ENCODE results near the gene PCMT1. TPM values are rescaled to one million over a fixed set of nuclear protein-coding genes. Genes with fewer than 3 reads are reported as not detected.
A peak's percentile ranks its signal among the peaks of the same experiment; 100 is the strongest.
"Not testable (repeated sequence)": the region's sequence is repeated elsewhere in the genome, so short reads cannot be mapped to it uniquely, and the experiment has no call there.

Gene PCMT1
- total RNA-seq, 1 donor from 2014 or later = 58.5 TPM

- Mint-ChIP-seq H3K4me3 (ENCODE audit: unreplicated experiment) (no peak overlapping the region), H3K9me3 (ENCODE audit: unreplicated experiment) (no peaks in the 10 kb centered on the region), H3K4me1 (ENCODE audit: unreplicated experiment) (peaks cover 6% of the 10 kb centered on the region)
Observed at GRCh38 chr6:149752600-149753373, 3.2 kb downstream of the PCMT1 start.

GRCh38 chr6:149753374-149753637 lies 3.8 kb downstream of the PCMT1 start:
- H3K27ac Mint-ChIP-seq (ENCODE audit: unreplicated experiment); H3K36me3 Mint-ChIP-seq (ENCODE audit: low read depth, unreplicated experiment); H3K9me3 Mint-ChIP-seq (ENCODE audit: unreplicated experiment); H3K27me3 Mint-ChIP-seq (ENCODE audit: unreplicated experiment); DNase-seq (ENCODE audit: low spot score); H3K4me3 Mint-ChIP-seq (ENCODE audit: unreplicated experiment); H3K4me1 Mint-ChIP-seq (ENCODE audit: unreplicated experiment): not testable (repeated sequence)

More at GRCh38 chr6:149752600-149753373, 3.2 kb downstream of the PCMT1 start:
- TF ChIP-seq CTCF (IDR thresholded peaks at IDR 0.05; ENCODE audit: unreplicated experiment) = no peak
- Mint-ChIP-seq H3K27ac (ENCODE audit: unreplicated experiment) (no peak overlapping the region), H3K36me3 (ENCODE audit: low read depth, unreplicated experiment) (no peaks in the 10 kb centered on the region), H3K27me3 (ENCODE audit: unreplicated experiment) (no peaks in the 10 kb centered on the region)
- no peak for DNase-seq (ENCODE audit: low spot score)

- no peak overlapping the region for H3K4me3 Mint-ChIP-seq (ENCODE audit: unreplicated experiment)
- H3K27ac Mint-ChIP-seq (ENCODE audit: unreplicated experiment) = no peak overlapping the region
- no peaks in the 10 kb centered on the region for H3K27me3 Mint-ChIP-seq (ENCODE audit: unreplicated experiment)
Observed at GRCh38 chr6:149754548-149754947, 5.0 kb downstream of the PCMT1 start.

GRCh38 chr6:149755300-149756260 lies 6.0 kb downstream of the PCMT1 start:
- no peak for DNase-seq (ENCODE audit: low spot score)
- H3K27ac Mint-ChIP-seq (ENCODE audit: unreplicated experiment) = peak overlapping the region; percentile 2
- no peak for TF ChIP-seq CTCF (IDR thresholded peaks at IDR 0.05; ENCODE audit: unreplicated experiment)
- H3K36me3 Mint-ChIP-seq (ENCODE audit: low read depth, unreplicated experiment) = peaks cover 3% of the 10 kb centered on the region
- peaks cover 3% of the 10 kb centered on the region for H3K4me1 Mint-ChIP-seq (ENCODE audit: unreplicated experiment)
- no peaks in the 10 kb centered on the region for H3K9me3 Mint-ChIP-seq (ENCODE audit: unreplicated experiment)
- no peaks in the 10 kb centered on the region for H3K27me3 Mint-ChIP-seq (ENCODE audit: unreplicated experiment)
- no peak overlapping the region for H3K4me3 Mint-ChIP-seq (ENCODE audit: unreplicated experiment)

More at GRCh38 chr6:149754548-149754947, 5.0 kb downstream of the PCMT1 start:
- TF ChIP-seq CTCF (IDR thresholded peaks at IDR 0.05; ENCODE audit: unreplicated experiment) = no peak
- H3K9me3 Mint-ChIP-seq (ENCODE audit: unreplicated experiment) = no peaks in the 10 kb centered on the region
- no peak for DNase-seq (ENCODE audit: low spot score)
- peaks cover 6% of the 10 kb centered on the region for H3K4me1 Mint-ChIP-seq (ENCODE audit: unreplicated experiment)
- H3K36me3 Mint-ChIP-seq (ENCODE audit: low read depth, unreplicated experiment) = no peaks in the 10 kb centered on the region

GRCh38 chr6:149756261-149756636 lies 6.7 kb downstream of the PCMT1 start:
- Mint-ChIP-seq H3K27ac (ENCODE audit: unreplicated experiment) (no peak overlapping the region), H3K4me1 (ENCODE audit: unreplicated experiment) (no peaks in the 10 kb centered on the region), H3K27me3 (ENCODE audit: unreplicated experiment) (no peaks in the 10 kb centered on the region), H3K36me3 (ENCODE audit: low read depth, unreplicated experiment) (peaks cover 3% of the 10 kb centered on the region), H3K9me3 (ENCODE audit: unreplicated experiment) (no peaks in the 10 kb centered on the region), H3K4me3 (ENCODE audit: unreplicated experiment) (no peak overlapping the region)
- TF ChIP-seq CTCF (IDR thresholded peaks at IDR 0.05; ENCODE audit: unreplicated experiment) = no peak
- DNase-seq (ENCODE audit: low spot score) = no peak

All from endothelial cell (in vitro differentiated cells).